ENCODE measurements around the gene TRAM2.

Gene TRAM2

GRCh38 chr6:52548999-52549398 lies 27.9 kb downstream of the TRAM2 start:
- Histone ChIP-seq H2BK120ac (ENCODE audit: insufficient read depth, low read length, poor library complexity) (no peak overlapping the region), H3K18ac (ENCODE audit: low read length) (no peak overlapping the region), H3K14ac (ENCODE audit: low read length) (no peak overlapping the region), H2BK12ac (ENCODE audit: low read length) (no peak overlapping the region), H3K79me1 (ENCODE audit: low read length) (peaks cover 2% of the 10 kb centered on the region), H3K9ac (ENCODE audit: low read length) (no peak overlapping the region), H3K9me3 (ENCODE audit: insufficient read depth, low read depth, low read length) (no peaks in the 10 kb centered on the region), H3K23ac (ENCODE audit: low read length) (no peak overlapping the region), H3K36me3 (ENCODE audit: control insufficient read depth in 1 of 2, insufficient read depth in 2 of 2, low read length in 2 of 2) (no peaks in the 10 kb centered on the region), H4K12ac (ENCODE audit: low read depth, low read length) (no peak overlapping the region), H2AK5ac (ENCODE audit: low read length) (no peak overlapping the region), H4K8ac (ENCODE audit: low read depth, low read length) (no peak overlapping the region), H3K4me1 (ENCODE audit: control insufficient read depth in 1 of 2, insufficient read depth in 2 of 2, low read length in 2 of 2) (peaks cover 28 to 38% of the 10 kb centered on the region in 2 experiments), H2AFZ (ENCODE audit: insufficient read depth, low read length, poor library complexity) (no peak overlapping the region), H4K91ac (ENCODE audit: low read depth, low read length) (no peak overlapping the region), H2BK5ac (ENCODE audit: low read depth, low read length, poor library complexity) (no peak overlapping the region), H3K4ac (ENCODE audit: low read depth, low read length) (no peak overlapping the region), H3K27ac (ENCODE audit: low read depth, low read length) (no peak overlapping the region), H3K4me2 (ENCODE audit: low read length) (no peak overlapping the region), H3K4me3 (ENCODE audit: low read depth, low read length) (no peak overlapping the region), H3K27me3 (ENCODE audit: insufficient read depth, low read length) (no peaks in the 10 kb centered on the region), H3K79me2 (ENCODE audit: control insufficient read depth, insufficient read depth, low read length, poor library complexity) (peaks cover 3% of the 10 kb centered on the region)
- WGBS (ENCODE audit: extremely low coverage, insufficient coverage, insufficient read length) = no CpG with 5 or more reads among the region's 5 CpGs
- no peak for DNase-seq

DNA sequence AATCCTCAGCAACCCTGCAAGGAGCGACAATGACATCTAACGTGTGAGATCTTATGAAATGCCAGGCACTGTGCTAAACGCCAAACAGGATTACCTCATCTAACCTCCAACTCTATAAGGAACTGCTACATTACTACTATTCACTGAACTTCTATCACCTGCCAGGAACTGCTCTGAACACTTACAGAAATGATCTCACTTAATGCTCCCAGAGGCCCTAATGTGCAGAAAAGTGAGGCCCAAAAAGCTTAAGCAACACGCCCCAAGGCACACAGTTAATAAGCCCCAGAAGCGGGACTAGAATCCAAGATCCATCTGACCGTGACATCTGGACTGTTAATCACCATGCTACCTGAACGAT lies 28.5 kb downstream of the TRAM2 start:
- no peak overlapping the region for H3K4ac ChIP-seq (ENCODE audit: low read depth, low read length)
- H4K8ac ChIP-seq (ENCODE audit: low read depth, low read length) = no peak overlapping the region
- H4K91ac ChIP-seq (ENCODE audit: low read depth, low read length) = no peak overlapping the region
- no peak overlapping the region for H2BK5ac ChIP-seq (ENCODE audit: low read depth, low read length, poor library complexity)
- no peak overlapping the region for H2BK120ac ChIP-seq (ENCODE audit: insufficient read depth, low read length, poor library complexity)
- peaks cover 3% of the 10 kb centered on the region for H3K79me2 ChIP-seq (ENCODE audit: control insufficient read depth, insufficient read depth, low read length, poor library complexity)
- no peak overlapping the region for H3K4me3 ChIP-seq (ENCODE audit: low read depth, low read length)
- peaks cover 2% of the 10 kb centered on the region for H3K79me1 ChIP-seq (ENCODE audit: low read length)
- H3K23ac ChIP-seq (ENCODE audit: low read length) = no peak overlapping the region
- no peak overlapping the region for H2AK5ac ChIP-seq (ENCODE audit: low read length)
- H3K36me3 ChIP-seq (ENCODE audit: control insufficient read depth in 1 of 2, insufficient read depth in 2 of 2, low read length in 2 of 2) = no peaks in the 10 kb centered on the region
- H2AFZ ChIP-seq (ENCODE audit: insufficient read depth, low read length, poor library complexity) = no peak overlapping the region
- no peaks in the 10 kb centered on the region for H3K27me3 ChIP-seq (ENCODE audit: insufficient read depth, low read length)
- no peak overlapping the region for H4K12ac ChIP-seq (ENCODE audit: low read depth, low read length)
- H3K18ac ChIP-seq (ENCODE audit: low read length) = no peak overlapping the region
- H3K4me2 ChIP-seq (ENCODE audit: low read length) = no peak overlapping the region
- H3K4me1 ChIP-seq (ENCODE audit: control insufficient read depth in 1 of 2, insufficient read depth in 2 of 2, low read length in 2 of 2) = peaks cover 32 to 42% of the 10 kb centered on the region in 2 experiments
- H2BK12ac ChIP-seq (ENCODE audit: low read length) = no peak overlapping the region
- no peak overlapping the region for H3K14ac ChIP-seq (ENCODE audit: low read length)
- H3K9me3 ChIP-seq (ENCODE audit: insufficient read depth, low read depth, low read length) = no peaks in the 10 kb centered on the region
- DNase-seq = no peak
- H3K27ac ChIP-seq (ENCODE audit: low read depth, low read length) = no peak overlapping the region
- H3K9ac ChIP-seq (ENCODE audit: low read length) = no peak overlapping the region
- no CpG with 5 or more reads among the region's 7 CpGs for WGBS (ENCODE audit: extremely low coverage, insufficient coverage, insufficient read length)

DNA sequence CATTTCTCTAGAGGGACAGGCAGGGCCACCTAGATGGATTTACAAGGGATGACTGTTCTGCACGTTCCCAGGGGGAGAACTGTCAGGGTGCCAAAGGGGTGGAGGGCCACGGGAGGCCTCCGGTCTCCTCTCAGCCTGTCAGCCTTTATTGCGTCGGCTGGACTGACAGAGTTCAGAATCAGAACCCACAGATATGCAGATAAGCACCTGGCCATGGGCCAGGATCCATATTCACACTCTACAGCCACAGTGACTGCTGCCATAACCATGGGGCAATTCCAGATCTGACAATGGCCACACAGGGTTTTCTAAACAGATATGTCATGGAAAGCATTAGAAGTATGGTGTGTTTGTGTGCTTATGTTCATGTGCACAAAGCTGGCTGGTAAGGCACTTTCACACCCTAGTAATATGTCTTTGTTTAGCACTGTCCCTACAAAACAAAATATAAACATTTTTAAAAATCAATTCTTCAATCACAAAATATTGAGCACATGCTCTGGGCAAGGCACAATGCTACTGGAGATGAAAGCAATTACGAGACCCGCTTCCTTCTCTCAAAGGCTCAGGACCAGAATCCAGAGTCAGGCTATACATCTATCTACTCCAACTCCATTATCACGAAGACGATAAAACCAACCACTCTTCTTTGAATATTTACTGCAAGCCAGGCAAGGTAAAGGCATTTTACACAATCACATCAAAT lies 29.1 kb downstream of the TRAM2 start:
- Histone ChIP-seq H3K27ac (ENCODE audit: low read depth, low read length) (no peak overlapping the region), H3K36me3 (ENCODE audit: control insufficient read depth in 1 of 2, insufficient read depth in 2 of 2, low read length in 2 of 2) (no peaks in the 10 kb centered on the region), H3K9ac (ENCODE audit: low read length) (no peak overlapping the region), H4K91ac (ENCODE audit: low read depth, low read length) (no peak overlapping the region), H2BK12ac (ENCODE audit: low read length) (no peak overlapping the region), H3K23ac (ENCODE audit: low read length) (no peak overlapping the region), H3K79me1 (ENCODE audit: low read length) (peaks cover 2% of the 10 kb centered on the region), H2AK5ac (ENCODE audit: low read length) (no peak overlapping the region), H3K4ac (ENCODE audit: low read depth, low read length) (no peak overlapping the region), H3K18ac (ENCODE audit: low read length) (no peak overlapping the region), H4K12ac (ENCODE audit: low read depth, low read length) (no peak overlapping the region), H3K27me3 (ENCODE audit: insufficient read depth, low read length) (no peaks in the 10 kb centered on the region), H3K4me2 (ENCODE audit: low read length) (no peak overlapping the region), H3K4me1 (ENCODE audit: control insufficient read depth in 1 of 2, insufficient read depth in 2 of 2, low read length in 2 of 2) (peaks cover 32 to 42% of the 10 kb centered on the region in 2 experiments), H2AFZ (ENCODE audit: insufficient read depth, low read length, poor library complexity) (no peak overlapping the region), H4K8ac (ENCODE audit: low read depth, low read length) (no peak overlapping the region), H3K79me2 (ENCODE audit: control insufficient read depth, insufficient read depth, low read length, poor library complexity) (peaks cover 3% of the 10 kb centered on the region), H3K9me3 (ENCODE audit: insufficient read depth, low read depth, low read length) (no peaks in the 10 kb centered on the region), H3K14ac (ENCODE audit: low read length) (no peak overlapping the region), H3K4me3 (ENCODE audit: low read depth, low read length) (no peak overlapping the region), H2BK5ac (ENCODE audit: low read depth, low read length, poor library complexity) (no peak overlapping the region), H2BK120ac (ENCODE audit: insufficient read depth, low read length, poor library complexity) (no peak overlapping the region)
- no peak for DNase-seq
- WGBS (ENCODE audit: extremely low coverage, insufficient coverage, insufficient read length) = no CpG with 5 or more reads among the region's 9 CpGs

DNA sequence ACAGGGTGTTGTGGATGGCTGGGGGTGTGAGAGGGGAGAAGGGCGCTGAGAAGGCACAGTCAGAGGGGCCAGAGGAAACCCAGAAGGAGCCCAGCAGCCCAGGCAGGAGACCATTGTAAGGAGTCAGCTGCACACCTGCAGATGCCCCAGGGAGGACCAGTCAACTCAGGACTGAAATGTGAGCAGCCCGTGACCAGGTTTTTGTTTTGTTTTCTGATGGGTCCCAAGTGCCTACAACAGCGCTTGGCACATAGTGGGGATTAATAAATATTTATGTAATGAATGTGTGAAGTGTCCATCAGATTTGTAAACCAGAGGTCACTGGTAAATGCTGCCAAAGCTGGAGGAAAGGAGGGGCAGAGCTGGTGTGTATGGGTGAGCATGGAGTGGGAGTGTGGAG lies 30.2 kb downstream of the TRAM2 start:
- no peak overlapping the region for H3K4me3 ChIP-seq (ENCODE audit: low read depth, low read length)
- H3K4ac ChIP-seq (ENCODE audit: low read depth, low read length) = no peak overlapping the region
- H3K23ac ChIP-seq (ENCODE audit: low read length) = no peak overlapping the region
- H3K18ac ChIP-seq (ENCODE audit: low read length) = no peak overlapping the region
- no peak overlapping the region for H4K12ac ChIP-seq (ENCODE audit: low read depth, low read length)
- no peaks in the 10 kb centered on the region for H3K9me3 ChIP-seq (ENCODE audit: insufficient read depth, low read depth, low read length)
- DNase-seq = no peak
- no peak overlapping the region for H2AFZ ChIP-seq (ENCODE audit: insufficient read depth, low read length, poor library complexity)
- H3K36me3 ChIP-seq (ENCODE audit: control insufficient read depth in 1 of 2, insufficient read depth in 2 of 2, low read length in 2 of 2) = no peaks in the 10 kb centered on the region
- H2BK5ac ChIP-seq (ENCODE audit: low read depth, low read length, poor library complexity) = no peak overlapping the region
- no peaks in the 10 kb centered on the region for H3K27me3 ChIP-seq (ENCODE audit: insufficient read depth, low read length)
- H4K8ac ChIP-seq (ENCODE audit: low read depth, low read length) = no peak overlapping the region
- H3K4me2 ChIP-seq (ENCODE audit: low read length) = no peak overlapping the region
- WGBS (ENCODE audit: extremely low coverage, insufficient coverage, insufficient read length) = no CpG with 5 or more reads among the region's 3 CpGs
- peaks cover 2% of the 10 kb centered on the region for H3K79me1 ChIP-seq (ENCODE audit: low read length)
- H2BK12ac ChIP-seq (ENCODE audit: low read length) = no peak overlapping the region
- no peak overlapping the region for H3K27ac ChIP-seq (ENCODE audit: low read depth, low read length)
- no peak overlapping the region for H3K14ac ChIP-seq (ENCODE audit: low read length)
- H3K9ac ChIP-seq (ENCODE audit: low read length) = no peak overlapping the region
- no peak overlapping the region for H4K91ac ChIP-seq (ENCODE audit: low read depth, low read length)
- H2BK120ac ChIP-seq (ENCODE audit: insufficient read depth, low read length, poor library complexity) = no peak overlapping the region
- H3K4me1 ChIP-seq (ENCODE audit: control insufficient read depth in 1 of 2, insufficient read depth in 2 of 2, low read length in 2 of 2) = peaks cover 25 to 33% of the 10 kb centered on the region in 2 experiments
- no peak overlapping the region for H2AK5ac ChIP-seq (ENCODE audit: low read length)
- H3K79me2 ChIP-seq (ENCODE audit: control insufficient read depth, insufficient read depth, low read length, poor library complexity) = peaks cover 3% of the 10 kb centered on the region

All from trophoblast cell (in vitro differentiated cells and primary cell).